ENCODE measurements around the gene CHAD. TPM values are rescaled to one million over a fixed set of nuclear protein-coding genes. Genes with fewer than 3 reads are reported as not detected.

The CHAD gene
- total and polyA plus RNA-seq, 2 of the 13 experiments (the other 11 are each of a cell fraction or from before 2014, with no cell fraction given): 1.4 TPM; not detected in 1

- BruUV-seq (replicated peaks): TSS peak; percentile 42
- POLR2A ChIA-PET: no interaction called here
- TF ChIP-seq PLRG1 (conservative IDR thresholded peaks at IDR 0.05): no peak
- no peak for TF ChIP-seq DNMT3B (CRISPR knock-in tag; conservative IDR thresholded peaks at IDR 0.05)
- no peak for TF ChIP-seq ZNF549 (CRISPR knock-in tag; IDR thresholded peaks at IDR 0.05)
- no peak for TF ChIP-seq SP140L (CRISPR knock-in tag; IDR thresholded peaks at IDR 0.05; ENCODE audit: borderline replicate concordance)
- no peak for TF ChIP-seq ATF6 (CRISPR knock-in tag; conservative IDR thresholded peaks at IDR 0.05)
- no peak for TF ChIP-seq ATF7 (IDR thresholded peaks at IDR 0.05)
- TF ChIP-seq ATF7 (CRISPR knock-in tag; IDR thresholded peaks at IDR 0.05): no peak
- no peak for TF ChIP-seq IKZF4 (CRISPR knock-in tag; IDR thresholded peaks at IDR 0.05; ENCODE audit: borderline replicate concordance, low read depth, not compliant biosample characterization)
- TF ChIP-seq HINFP (CRISPR knock-in tag; IDR thresholded peaks at IDR 0.05; ENCODE audit: low read depth): no peak
- no peak for TF ChIP-seq SMYD3 (CRISPR knock-in tag; IDR thresholded peaks at IDR 0.05)
- TF ChIP-seq SIX4 (CRISPR knock-in tag; IDR thresholded peaks at IDR 0.05): no peak
- TF ChIP-seq ZFYVE20 (CRISPR knock-in tag; IDR thresholded peaks at IDR 0.05; ENCODE audit: borderline replicate concordance, low read depth): no peak
- TF ChIP-seq WIZ (CRISPR knock-in tag; IDR thresholded peaks at IDR 0.05): no peak
- no peak for TF ChIP-seq FOXP1 (IDR thresholded peaks at IDR 0.05)
- 0 out of 2 replicates have a peak, but pooled peaks have one; percentile 9 for TF ChIP-seq FOXP1 (CRISPR knock-in tag; IDR thresholded peaks at IDR 0.05)
- TF ChIP-seq MTA1 (CRISPR knock-in tag; IDR thresholded peaks at IDR 0.05; ENCODE audit: borderline replicate concordance): no peak
- TF ChIP-seq RARA (CRISPR knock-in tag; IDR thresholded peaks at IDR 0.05): 0 out of 2 replicates have a peak, but pooled peaks have one; percentile 15
- TF ChIP-seq MBD4 (IDR thresholded peaks at IDR 0.05; ENCODE audit: borderline replicate concordance, low read length): no peak
- no peak for TF ChIP-seq ZNF556 (CRISPR knock-in tag; IDR thresholded peaks at IDR 0.05; ENCODE audit: borderline replicate concordance)
- TF ChIP-seq CEBPZ (IDR thresholded peaks at IDR 0.05; ENCODE audit: low read length): no peak
Observed at GRCh38 chr17:50480854-50481490, 12.3 kb upstream of the CHAD start.

More at GRCh38 chr17:50480854-50481490, 12.3 kb upstream of the CHAD start:
- H3K9ac ChIP-seq (ENCODE audit: insufficient read depth, low read depth, low read length): no peak overlapping the region
- H3K36me3 ChIP-seq (replicated peaks in 1 of 2; ENCODE audit: control insufficient read depth in 1 of 2, insufficient read depth in 2 of 2, low read length in 2 of 2): peaks cover 9 to 19% of the 10 kb centered on the region in 2 experiments; a peak in 4 of 5 replicates
- no peaks in the 10 kb centered on the region for H3K27me3 ChIP-seq (ENCODE audit: control insufficient read depth in 1 of 2, insufficient read depth in 2 of 2, low read length in 2 of 2)
- H2AFZ ChIP-seq (ENCODE audit: low read length): no peak overlapping the region
- H4K20me1 ChIP-seq (ENCODE audit: insufficient read depth, low read length): peaks cover 4% of the 10 kb centered on the region; the same call in 1 of the 2 replicates
- H3K4me1 ChIP-seq (ENCODE audit: insufficient read depth, low read length): peaks cover 43% of the 10 kb centered on the region
- intact Hi-C loops (cut with micrococcal nuclease; ENCODE audit: unreplicated experiment): no loop called here
- no peak for FAIRE-seq
- DNase-seq (ENCODE audit: low spot score): no peak
- H3K79me2 ChIP-seq (ENCODE audit: insufficient read depth, low read length): peaks cover 3% of the 10 kb centered on the region
- H3K4me2 ChIP-seq (ENCODE audit: low read depth, low read length): no peak overlapping the region
- no peak overlapping the region for H3K4me3 ChIP-seq (replicated peaks in 1 of 3; ENCODE audit: insufficient read depth in 1 of 3, low read depth in 2 of 3, low read length in 3 of 3)
- in situ Hi-C loops (cut with HindIII; ENCODE audit: extremely low pct_ligation_motif_present, low pct_unique_long_range_greater_than_20kb): loop anchor here (5.0 kb wide), 2 partner anchors 146 to 216 kb away; no protein-coding TSS in a partner anchor
- CTCF ChIA-PET (ENCODE audit: low intra/inter-chr PET ratio, low total read pairs): interaction anchor here (2.8 kb wide), 1 partner anchor 145 kb away, joined by 16 read pairs; no protein-coding TSS in a partner anchor
- no peak overlapping the region for H3K27ac ChIP-seq (ENCODE audit: extremely low read length, insufficient read depth, low read length)
- ATAC-seq: no peak
- H3K9me3 ChIP-seq (ENCODE audit: low read length): no peaks in the 10 kb centered on the region
- 75% methylated on average over 2 of the region's 2 CpGs for WGBS (ENCODE audit: low lambda C conversion rate)
